Medulla oblongata (tissue), 1 donor: ENCODE measurements around the gene GUCY1B1.
"Not testable (repeated sequence)": the region's sequence is repeated elsewhere in the genome, so short reads cannot be mapped to it uniquely, and the experiment has no call there.

ENCODE experiments used
- DNase-seq: peaks from one replicate; pipeline ENCODE4 v3.0.0-alpha.2; 2015; ENCODE audit errors: extremely low spot score

The GUCY1B1 gene

DNA sequence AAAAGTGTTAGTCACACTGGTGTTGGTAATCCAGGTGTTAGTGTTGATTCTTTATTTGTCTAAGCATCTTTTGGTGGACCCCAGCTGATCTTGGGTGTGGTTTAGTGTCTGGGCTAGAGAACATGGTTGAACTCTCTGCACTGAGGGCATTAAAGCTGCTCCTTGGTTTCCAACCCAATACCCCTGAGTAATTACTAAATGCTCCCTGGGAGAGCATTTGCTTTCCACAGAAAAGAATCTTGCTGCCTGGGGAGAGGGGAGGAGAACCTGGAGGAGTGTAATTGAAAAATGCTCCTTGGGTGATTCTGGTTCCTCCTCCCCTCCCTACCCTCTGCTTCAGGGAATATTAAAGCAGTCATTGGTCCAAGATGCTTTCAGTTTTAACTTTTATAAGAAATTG, 3.1 kb downstream of the GUCY1B1 start:
- DNase-seq: no peak

DNA sequence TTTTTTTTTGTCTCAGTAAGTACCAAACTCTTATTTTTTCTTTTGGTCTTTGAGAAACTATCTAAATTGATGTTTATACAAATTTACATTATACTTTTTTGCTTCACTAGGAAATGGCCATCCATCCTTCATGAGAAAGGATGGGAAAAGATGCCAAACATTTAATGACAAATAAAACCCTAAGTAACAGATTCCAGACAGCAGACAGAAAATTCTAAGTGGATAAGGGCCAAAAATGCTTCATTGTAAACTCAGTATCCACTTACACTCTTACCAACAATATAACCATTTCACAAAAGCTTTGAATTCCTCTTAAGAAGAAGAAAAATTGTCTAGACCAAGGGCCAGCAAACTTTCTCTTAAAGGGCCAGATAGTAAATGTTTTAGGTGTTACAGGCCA, 3.5 kb downstream of the GUCY1B1 start:
- no peak for DNase-seq

DNA sequence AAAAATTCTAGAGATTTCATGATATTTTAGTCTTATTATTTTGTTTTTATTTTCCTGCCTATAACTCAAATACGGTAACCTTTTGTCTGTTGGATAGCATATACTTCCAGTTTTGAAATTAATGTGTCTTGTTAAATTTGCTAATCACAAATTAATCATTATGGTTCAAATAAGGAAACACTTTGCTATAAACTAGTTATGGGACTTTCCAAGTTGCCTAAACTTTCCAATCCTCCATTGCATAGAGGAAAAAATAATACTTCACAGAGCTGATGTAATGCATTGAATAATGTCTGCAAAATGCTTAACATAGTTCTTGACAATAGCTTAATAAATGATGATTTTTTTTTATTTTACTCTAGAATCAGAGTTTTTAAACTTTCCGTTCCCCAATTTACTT, 4.7 kb downstream of the GUCY1B1 start:
- no peak for DNase-seq

DNA sequence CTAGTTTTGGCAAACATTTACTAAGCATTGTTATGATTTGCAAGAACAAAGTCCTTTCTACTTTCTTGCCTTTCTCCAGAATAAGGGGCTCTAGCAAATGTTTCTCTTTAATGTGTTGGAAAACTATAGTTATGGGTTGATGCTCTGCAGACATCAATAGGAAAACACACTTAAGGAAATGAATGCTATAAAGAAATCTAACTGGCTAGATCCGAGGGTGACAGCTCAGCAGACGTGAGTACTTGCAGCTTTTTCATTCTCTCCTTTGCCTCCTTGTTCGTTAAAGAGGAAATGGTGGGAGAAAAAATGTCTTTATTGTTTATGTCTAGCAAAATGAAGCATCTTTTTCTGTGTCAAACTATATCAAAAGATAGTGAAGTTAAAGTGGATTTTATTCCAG, 6.3 kb downstream of the GUCY1B1 start:
- DNase-seq: no peak

DNA sequence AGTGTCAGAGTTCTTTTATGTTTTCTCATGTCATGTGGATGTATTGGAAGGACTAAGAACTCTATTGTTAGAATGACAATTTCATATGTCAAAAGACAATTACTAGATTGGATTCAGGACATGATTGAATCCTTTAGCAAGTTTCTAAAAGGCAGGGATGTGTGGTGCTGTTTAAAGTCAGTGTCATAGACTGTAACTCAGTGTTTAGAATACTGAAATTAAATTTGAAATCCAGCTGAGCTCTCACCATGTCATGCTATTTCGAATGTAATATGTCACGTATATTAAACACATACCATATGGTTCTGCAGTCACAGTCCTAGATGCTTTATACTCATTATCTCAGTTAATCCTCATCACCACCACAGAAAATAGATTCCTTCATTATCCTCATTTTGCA, 7.8 kb downstream of the GUCY1B1 start:
- DNase-seq: no peak

DNA sequence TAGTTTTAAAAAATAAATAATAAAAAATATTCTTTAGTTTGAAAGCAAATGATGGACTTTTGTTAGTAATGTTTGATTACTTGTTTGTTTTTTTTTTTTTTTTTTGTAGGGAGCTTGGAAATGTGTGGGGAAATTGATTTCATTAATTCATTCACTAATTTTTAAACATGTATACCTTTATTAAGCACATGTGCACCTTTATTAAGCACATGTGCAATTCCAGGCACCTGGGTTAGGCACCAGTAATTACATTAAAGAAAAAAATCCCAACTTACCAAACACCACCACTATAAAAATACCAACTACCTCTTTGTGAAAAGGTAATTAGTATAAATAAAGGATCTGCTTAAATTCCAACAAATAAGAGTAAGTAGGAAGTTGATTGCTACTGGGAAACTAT, 9.5 kb downstream of the GUCY1B1 start:
- no peak for DNase-seq

DNA sequence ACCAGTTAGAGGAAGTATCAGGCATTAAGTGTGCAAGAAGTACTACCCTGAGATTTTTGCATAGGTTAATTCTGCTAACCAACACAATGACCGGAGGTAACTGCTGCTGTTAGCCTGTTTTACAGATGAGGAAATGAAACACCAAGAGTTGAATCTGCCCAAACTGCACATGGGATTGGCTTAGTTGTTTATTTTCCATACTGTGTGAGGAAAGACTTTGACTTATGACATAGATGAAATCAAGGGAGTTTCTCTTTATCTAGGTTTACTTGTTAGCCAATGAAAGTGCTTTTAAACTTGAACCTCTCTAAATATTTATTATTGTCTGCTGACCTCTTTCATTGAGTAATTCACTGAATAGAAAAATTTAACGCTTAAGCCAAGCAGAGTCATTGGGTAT, 10.3 kb downstream of the GUCY1B1 start:
- DNase-seq: peak; percentile 16

DNA sequence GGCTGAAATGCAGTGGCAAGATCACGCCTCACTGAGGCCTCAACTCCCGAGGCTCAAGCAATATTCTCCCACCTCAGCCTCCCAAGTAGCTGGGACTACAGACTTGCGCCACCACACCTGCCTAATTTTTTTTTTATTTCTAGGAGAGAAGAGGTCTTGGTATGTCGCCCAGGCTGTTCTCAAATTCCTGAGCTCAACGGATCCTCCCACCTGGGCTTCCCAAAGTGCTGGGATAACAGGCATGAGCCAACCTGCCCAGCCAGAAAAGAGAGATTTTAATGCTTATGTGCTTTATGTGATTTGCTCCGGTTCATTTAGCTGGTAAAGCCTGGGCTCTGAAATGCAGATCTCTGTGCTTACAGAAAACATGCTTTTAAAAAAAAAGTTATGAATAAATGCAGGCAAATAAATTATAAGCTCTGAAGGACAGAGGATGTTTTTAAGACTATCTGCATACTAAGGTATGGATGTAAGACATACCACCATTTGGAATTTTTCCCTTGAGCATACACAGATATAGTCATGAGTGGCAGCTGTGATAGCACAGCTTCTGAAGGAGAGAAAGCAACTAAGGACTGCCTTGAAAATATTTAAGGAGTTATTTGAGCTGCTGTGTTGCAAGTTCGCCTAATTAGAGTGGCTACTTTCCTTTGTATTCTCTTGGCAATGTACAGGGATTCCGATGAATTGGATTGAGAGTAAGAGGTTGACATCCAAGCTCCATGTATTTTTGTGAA, 13.8 kb downstream of the GUCY1B1 start:
- no peak for DNase-seq

DNA sequence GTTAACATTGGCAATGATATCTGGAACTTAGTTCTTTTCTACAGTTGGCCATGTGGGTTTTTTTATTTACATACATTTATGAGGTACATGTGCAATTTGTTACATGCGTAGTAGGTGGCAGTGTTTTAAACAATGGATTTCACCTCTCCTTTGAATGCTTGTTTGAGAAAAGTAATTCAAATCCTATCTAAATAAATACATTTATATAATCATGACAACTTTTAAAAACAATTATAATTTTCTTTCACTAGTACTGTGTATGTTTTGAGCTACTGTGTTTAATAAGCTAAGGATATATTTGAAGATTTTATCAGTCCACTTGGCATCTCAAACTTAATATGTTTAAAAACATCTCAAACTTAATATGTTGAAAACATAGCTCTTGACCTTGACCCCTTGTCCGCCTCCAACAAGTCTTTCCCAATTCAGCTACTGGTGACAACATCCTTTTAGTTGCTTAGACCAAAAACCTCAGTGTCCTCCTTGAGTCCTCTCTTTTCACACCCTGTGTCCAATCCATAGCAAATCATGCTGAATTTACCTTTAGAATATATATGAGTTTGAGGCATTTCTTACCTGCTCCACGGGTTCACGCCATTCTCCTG, 14.5 kb downstream of the GUCY1B1 start:
- no peak for DNase-seq

DNA sequence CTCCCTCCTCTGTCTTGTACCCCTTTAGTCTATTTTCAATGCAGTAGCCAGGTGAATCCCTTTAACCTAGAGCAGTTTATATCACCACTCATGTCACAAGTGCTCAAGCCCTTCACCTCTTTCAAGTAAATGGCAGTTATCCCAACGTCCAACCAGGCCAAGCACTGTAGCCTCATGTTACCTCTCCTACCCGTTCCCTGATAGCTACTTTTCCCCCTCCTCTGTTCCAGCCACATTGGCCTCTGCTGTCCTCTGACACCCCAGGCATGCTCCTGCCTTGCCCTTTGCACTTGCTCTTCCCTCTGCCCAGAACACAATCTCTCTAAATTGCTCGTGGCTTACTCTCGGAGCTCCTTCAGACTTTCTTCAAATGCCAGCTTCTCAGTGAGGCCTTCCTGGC, 15.2 kb downstream of the GUCY1B1 start:
- DNase-seq: no peak

DNA sequence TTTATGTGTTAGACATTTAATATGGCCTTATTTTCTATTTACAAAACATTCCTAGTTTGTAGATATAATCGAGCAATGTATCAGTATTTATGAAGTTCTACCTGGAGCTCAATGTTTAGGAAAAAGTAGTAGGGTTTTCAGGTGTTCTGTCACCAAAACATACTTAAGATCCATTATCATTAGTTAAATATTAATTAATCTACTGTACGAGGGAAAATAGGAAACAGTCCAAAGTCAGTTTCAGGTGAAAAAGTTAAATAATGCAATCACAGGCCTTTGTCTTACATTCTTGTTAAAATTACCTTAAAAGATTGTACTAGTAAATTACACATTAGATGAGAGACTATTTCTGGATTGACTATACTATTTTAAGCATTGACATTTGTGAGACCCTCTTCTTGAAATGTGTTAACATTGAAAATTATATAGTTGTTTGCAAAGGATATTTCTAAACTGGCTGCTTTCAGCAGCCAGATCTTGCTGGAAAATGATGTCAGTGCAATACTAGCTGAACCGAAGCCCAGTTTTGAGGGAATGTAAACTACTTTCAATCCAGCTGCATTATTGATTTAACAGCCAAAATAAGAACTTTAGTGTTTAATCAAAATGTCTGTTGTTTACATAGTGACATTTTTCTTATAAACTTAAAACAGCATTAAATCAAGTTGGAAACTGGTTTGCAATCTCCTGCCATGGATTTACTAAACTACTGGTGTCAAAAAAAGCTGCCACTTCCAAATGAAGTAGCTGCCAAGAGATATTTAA, 19.3 kb downstream of the GUCY1B1 start:
- peak; percentile 29 for DNase-seq

DNA sequence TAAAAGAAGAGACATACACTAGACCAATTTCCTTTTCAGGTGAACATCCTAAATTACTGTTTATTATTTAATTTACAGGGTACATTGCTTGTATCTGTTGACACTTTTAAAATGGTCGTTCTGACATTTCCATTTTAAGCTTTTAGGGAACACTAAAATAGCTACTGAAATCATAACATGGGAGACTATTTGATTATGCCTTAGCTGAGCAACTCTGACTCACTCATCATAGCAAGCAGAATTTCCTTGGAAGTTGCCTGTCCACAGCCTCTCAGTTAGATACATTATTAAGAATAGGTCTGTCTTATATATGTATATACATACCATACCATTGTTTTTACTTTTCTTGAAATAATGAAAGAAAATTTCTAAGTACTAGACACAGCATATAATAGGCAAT, 22.0 kb downstream of the GUCY1B1 start:
- no peak for DNase-seq

DNA sequence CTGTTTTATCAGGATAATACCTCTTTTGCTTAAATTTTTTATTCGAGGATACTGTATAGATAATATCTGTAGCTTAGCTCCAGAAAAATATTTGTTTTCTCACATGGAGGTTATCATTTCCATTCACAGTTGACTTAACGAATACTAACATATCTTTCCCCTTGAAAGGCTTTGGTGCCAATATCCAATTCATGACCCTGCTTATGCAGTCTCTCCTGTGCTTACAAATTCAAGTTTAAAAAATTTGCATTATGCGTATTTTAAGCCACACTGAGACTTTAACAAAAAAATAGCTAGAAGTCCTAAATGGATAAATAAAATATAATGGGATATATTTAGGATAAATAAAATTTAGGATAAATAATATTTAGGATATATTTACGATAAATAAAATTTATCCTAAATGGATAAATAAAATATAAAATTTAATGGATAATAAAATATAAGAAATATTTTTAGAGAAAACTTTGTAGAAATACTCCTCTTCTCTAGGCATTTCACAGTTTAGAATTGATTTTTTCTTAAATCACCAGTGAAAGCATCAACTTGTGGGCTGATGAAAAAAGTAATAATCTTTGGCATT, 22.5 kb downstream of the GUCY1B1 start:
- no peak for DNase-seq

DNA sequence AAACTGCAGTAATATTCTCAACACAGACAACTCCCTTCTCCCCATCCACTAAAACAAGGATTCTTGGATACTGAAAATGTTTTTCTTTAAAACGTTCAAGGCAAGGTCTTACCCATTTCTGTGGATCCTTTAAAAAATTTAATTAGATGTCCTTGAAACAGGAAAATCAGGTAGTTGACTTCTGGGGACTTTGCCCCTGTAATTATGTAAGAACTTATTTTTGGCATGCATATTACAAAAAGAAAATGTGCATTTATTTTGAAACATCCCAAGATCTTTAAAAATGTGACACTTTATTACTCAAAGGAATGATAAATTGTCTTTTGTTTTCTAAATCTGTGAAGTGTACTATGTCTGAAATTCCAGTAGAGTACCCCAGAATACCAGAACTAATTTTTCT, 25.8 kb downstream of the GUCY1B1 start:
- no peak for DNase-seq

DNA sequence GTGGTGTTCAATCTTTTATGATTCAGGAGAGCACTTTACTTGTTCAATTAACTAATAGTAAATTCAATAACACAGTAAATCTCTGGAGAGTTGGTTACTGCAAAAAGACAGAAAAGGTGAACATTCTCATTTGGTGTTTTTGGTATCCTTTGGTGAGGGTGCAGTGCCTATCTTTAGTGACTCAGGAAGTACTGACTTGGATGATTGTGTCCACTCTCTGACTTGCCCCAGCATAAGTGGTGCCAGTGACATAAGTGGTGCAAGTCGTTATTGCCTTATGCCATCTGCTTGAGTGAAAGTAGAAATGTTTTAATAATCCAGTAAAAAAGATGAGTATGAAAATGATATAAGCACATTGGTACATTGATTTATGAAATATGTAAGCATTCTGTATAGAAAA, 27.0 kb downstream of the GUCY1B1 start:
- no peak for DNase-seq

DNA sequence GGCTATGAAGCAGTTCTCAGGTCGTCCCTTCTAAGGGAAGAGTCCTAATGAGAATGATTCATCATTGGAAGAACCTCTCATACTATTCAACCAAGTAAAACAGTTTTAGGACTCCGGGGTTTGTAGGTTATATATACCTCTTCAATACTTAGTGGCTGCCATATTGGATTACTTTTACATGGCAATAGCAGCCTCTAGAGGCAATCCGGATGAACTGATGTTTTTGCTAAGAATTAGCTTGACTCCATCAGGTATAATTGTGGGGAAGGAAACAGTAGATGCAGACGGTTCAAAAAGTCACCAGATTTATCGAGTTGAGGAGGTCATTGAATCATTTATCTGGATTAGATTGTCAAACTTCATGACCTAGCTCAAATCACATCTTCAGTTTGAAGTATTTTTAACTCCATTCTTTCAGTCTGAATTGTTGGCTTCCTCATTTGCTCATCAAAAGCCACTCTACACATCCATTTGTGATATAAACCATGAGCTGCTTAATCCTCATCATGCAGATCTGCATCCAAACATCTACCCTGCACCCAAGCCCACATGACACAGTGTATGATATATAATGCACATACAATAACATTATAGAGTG, 28.4 kb downstream of the GUCY1B1 start:
- DNase-seq: peak; percentile 73

DNA sequence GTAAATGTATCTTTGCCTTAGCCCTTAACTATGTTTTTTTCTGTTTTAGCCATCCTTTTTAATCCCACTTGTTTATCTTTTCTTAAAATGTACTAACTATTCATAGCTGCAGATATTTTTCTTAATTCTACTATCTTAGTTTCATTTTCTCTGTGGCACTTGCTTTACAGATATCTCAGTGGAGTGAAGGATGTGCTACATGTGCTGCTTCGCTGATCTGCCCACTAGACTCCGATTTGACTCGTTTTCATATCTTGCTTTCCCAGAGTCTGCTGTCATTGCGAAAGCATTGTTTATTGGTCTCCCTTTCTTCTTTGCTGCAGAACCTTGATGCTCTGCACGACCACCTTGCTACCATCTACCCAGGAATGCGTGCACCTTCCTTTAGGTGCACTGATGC, 30.6 kb downstream of the GUCY1B1 start:
- DNase-seq: no peak

DNA sequence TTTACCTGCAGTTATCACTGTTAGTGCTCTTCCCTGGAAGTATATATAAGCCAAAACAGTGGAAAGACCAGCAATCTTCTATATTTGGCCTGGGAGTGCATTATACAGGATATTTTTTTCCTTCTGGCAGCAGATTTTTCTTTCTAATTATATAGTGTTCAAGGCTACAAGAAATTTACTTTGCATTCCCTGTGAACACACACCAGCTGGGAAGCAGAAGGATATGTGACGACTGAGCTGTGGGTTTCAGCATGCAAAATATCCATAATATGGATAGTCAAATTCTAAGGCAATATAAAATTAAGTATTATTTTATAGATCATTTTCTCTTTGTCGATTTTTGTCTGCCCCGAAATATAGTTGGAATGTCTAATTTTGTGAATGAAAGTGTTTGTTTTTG, 31.2 kb downstream of the GUCY1B1 start:
- DNase-seq: no peak

DNA sequence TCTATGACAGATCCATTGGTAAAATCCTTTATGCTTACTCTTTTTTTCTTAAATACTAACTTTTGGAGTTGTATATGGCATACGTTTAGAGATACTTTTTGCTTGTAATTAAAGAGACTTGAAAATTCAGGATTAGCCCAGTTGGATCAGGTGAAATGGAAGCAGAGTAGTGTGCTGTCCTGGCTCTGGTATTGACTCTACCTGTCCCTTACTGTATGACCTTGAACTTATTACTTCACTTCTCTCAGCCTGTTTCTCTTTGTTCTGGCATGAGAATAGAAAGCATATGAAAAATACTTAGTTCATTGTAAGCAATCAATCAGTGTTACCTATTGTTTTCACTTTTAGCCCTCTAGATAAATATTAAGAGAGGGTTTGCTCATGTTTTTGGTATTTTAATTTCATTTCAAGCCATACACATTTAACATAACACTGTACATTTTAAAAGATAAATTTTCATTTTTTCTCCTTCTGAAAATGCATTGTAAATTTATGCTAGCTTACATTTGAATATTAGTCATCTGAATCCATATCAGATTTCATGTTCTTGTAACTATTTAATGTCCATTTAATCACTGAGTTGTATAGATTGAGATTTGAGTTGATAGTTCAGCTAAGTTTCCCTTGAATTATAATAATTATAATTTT, 35.9 kb downstream of the GUCY1B1 start:
- DNase-seq: no peak

DNA sequence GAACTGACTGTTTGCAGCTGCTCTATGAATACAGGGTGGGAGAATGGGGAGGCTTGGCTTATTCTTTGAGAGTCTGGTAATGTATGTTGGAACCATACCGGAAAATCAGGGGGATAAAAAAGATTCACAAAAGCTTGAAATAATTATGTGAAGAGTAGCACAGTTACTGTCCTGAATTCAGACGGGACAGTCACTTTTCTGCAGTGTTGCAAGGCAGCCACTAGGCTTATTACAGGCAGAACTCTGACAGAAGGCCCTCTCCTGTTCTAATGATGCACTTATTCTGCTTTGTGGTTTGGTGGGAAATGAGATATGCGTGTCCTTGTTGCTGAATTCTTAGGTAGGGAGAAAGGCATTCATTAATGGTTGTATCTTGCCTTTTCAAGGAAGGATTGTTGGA, 37.2 kb downstream of the GUCY1B1 start:
- no peak for DNase-seq

DNA sequence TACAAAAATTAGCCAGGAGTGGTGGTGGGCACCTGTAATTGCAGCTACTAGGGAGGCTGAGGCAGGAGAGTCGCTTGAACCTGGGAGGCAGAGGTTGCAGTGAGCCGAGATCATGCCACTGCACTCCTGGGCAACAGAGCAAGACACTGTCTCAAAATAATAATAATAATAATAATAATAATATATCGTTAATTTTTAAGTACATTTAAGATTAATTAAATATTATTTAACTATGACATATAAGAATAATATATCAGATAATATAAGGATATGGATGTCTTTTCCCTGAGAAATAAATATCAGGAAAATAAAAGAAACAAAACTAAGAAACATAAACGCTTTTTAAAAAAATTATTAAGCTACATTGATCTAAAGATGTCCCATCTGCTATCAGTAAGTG, 38.8 kb downstream of the GUCY1B1 start:
- not testable (repeated sequence) for DNase-seq
